Lower lobe of right lung (tissue), 2 donors: ENCODE measurements around the gene MATK. TPM values are rescaled to one million over a fixed set of nuclear protein-coding genes. Genes with fewer than 3 reads are reported as not detected.

ENCODE experiments used
- ATAC-seq, 2 donors: fragments of 200-7000 bp; cut with Tn5 transposase; one replicate each; pipeline ENCODE4 v1.9.1; 2020 to 2022; ENCODE audit warnings: mild to moderate bottlenecking in 2 of 2, moderate library complexity in 2 of 2
- DNase-seq: peaks from one replicate; pipeline ENCODE4 v3.0.0-alpha.2; 2020
- H3K27ac ChIP-seq: fragments of 200-600 bp; one replicate; pipeline ENCODE4 v1.8.0; 2022
- H3K27me3 ChIP-seq: fragments of 200-600 bp; one replicate; pipeline ENCODE4 v1.8.0; 2022; ENCODE audit warnings: low read depth
- H3K36me3 ChIP-seq: fragments of 200-600 bp; one replicate; pipeline ENCODE4 v1.8.0; 2022; ENCODE audit warnings: mild to moderate bottlenecking
- H3K4me1 ChIP-seq: fragments of 200-600 bp; one replicate; pipeline ENCODE4 v1.8.0; 2022
- H3K4me3 ChIP-seq: fragments of 200-600 bp; one replicate; pipeline ENCODE4 v1.8.0; 2022; ENCODE audit warnings: mild to moderate bottlenecking
- H3K9me3 ChIP-seq: fragments of 200-600 bp; one replicate; pipeline ENCODE4 v1.8.0; 2022
- intact Hi-C: fragments of 100-400 bp; cut with DNase I; formaldehyde crosslinking; loops from one replicate; pipeline ENCODE4 v1.11.0; 2022
- total RNA-seq: library from RNA; stranded (reverse); fragmentation: NEBNext Ultra II Directional; extraction: Animal tissue kit (Norgen Biotek cat#: 25700); gene quantifications from one replicate; pipeline ENCODE4 v1.2.1, GENCODE V29; 2021
- TF ChIP-seq, protein P1 (sequence below): fragments of 200-600 bp; IDR thresholded peaks from one replicate; pipeline ENCODE4 v1.8.0; 2022; ENCODE audit warnings: antibody characterized with exemption, mild to moderate bottlenecking
- donor health status: DM: no; HTN: yes; CAD: no; lungs with severe emphysema.

The MATK gene
- total RNA-seq, 1 donor from 2014 or later, result 11.3 TPM

DNA sequence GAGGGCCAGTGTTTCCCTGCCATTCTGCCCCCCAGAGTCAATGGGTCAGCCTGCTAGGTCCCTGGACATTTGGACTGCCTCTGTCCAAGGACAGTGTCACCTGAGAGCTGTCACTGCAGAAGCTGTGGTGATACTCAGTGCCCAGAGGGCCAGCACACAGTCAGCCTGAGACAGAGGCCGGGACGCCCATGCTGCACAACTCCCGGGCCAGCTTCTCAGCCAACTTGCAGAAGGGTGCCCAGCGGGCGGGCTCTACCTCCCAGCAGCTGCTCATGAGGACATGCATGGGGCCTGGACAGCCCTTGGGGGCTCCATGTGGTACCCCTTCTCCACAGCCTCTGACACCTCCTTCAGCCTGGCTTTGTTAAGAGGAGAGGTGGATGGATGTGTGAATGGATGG, 10.3 kb downstream of the MATK start:
- DNase-seq (no peak), ATAC-seq (no peak)
- Histone ChIP-seq H3K4me1 (no peaks in the 10 kb centered on the region), H3K27me3 (no peaks in the 10 kb centered on the region), H3K9me3 (peaks cover 2% of the 10 kb centered on the region), H3K4me3 (no peak overlapping the region), H3K36me3 (no peaks in the 10 kb centered on the region), H3K27ac (no peak overlapping the region)
- intact Hi-C loops, result no loop called here
- TF ChIP-seq, protein P1, sequence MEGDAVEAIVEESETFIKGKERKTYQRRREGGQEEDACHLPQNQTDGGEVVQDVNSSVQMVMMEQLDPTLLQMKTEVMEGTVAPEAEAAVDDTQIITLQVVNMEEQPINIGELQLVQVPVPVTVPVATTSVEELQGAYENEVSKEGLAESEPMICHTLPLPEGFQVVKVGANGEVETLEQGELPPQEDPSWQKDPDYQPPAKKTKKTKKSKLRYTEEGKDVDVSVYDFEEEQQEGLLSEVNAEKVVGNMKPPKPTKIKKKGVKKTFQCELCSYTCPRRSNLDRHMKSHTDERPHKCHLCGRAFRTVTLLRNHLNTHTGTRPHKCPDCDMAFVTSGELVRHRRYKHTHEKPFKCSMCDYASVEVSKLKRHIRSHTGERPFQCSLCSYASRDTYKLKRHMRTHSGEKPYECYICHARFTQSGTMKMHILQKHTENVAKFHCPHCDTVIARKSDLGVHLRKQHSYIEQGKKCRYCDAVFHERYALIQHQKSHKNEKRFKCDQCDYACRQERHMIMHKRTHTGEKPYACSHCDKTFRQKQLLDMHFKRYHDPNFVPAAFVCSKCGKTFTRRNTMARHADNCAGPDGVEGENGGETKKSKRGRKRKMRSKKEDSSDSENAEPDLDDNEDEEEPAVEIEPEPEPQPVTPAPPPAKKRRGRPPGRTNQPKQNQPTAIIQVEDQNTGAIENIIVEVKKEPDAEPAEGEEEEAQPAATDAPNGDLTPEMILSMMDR, result no peak

GRCh38 chr19:3775374-3775711, 10.8 kb downstream of the MATK start:
- ATAC-seq (no peak), DNase-seq (no peak)
- H3K36me3 ChIP-seq, result no peaks in the 10 kb centered on the region
- H3K27ac ChIP-seq, result no peak overlapping the region
- TF ChIP-seq, protein P1, result no peak
- no peaks in the 10 kb centered on the region for H3K27me3 ChIP-seq
- H3K4me1 ChIP-seq, result no peaks in the 10 kb centered on the region
- intact Hi-C loops, result no loop called here
- H3K9me3 ChIP-seq, result no peaks in the 10 kb centered on the region
- no peak overlapping the region for H3K4me3 ChIP-seq

DNA sequence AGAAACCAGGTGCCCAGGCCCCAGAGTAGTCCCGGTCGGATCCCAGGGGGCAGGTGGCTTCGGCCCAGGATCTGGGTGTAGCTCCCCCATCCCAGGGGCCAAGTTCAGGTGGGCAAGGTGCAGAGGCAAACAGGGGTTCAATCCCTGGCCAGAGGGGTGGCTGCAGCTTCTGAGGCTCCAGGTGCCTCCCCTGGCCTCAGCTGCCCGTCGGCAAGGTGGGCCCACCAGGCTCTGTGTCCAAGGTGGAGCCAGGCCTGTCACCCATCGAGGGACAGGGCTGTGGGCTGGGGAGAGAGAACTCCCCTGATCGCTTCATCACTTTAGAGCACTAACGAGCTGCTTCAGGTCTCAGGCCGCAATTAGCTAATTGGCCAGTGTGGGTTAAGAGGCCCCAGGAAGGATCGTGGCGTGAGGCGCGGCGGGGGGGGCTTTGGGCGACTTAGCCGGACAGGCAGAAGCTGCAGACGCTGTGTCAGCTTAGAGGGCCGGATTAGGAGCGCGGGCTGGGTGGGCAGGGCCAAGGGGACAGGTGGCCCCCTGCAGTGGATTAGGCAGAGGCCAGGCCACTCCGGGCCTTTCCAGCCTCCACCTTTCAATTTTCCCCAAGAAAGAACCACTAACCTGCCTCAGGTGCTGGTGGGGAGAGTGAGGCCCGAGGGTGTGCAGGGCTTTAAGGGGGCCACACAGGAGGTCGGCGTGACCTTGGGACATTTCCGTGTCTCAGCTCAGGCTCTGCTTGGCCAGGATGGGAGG, 11.4 kb downstream of the MATK start:
- H3K4me3 ChIP-seq, result no peak overlapping the region
- ATAC-seq, result no peak
- H3K4me1 ChIP-seq, result no peaks in the 10 kb centered on the region
- no peak overlapping the region for H3K27ac ChIP-seq
- no peaks in the 10 kb centered on the region for H3K36me3 ChIP-seq
- DNase-seq, result no peak
- TF ChIP-seq, protein P1, result no peak
- no peaks in the 10 kb centered on the region for H3K27me3 ChIP-seq
- H3K9me3 ChIP-seq, result no peaks in the 10 kb centered on the region
- intact Hi-C loops, result no loop called here

DNA sequence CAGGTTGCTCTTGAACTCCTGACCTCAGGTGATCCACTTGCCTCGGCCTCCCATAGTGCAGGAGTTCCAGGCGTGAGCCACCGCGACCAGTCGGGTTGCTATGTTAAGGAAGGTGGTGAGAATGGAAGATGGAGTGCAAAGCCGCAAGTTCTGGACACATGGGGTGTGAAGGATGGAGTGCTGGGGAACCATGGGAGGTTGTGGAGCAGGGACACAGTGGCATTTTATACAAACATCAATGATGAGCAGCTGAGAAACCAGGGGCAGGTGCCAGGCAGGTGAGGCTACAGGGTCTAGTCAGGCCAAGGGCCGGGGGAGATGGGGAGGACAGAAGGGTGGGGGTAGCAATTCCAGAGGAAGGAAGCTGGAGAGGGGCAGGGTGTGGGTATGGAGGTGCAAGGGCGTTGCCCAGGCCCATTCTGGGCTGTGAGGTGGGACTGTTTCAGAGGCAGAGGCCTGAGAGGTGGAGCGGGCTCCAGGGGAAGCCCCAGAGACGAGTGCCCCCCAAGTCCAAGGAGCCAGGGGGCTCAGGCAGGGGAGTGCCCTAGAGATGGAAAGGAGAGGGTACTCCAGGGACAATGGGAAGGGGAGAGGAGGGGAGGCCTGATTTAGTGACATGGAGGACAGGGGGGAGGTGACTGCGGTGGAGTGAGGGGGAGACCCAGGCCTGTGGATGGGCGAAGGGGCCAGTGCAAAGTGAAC, 12.2 kb downstream of the MATK start:
- intact Hi-C loops, result no loop called here
- Histone ChIP-seq H3K4me3 (no peak overlapping the region), H3K27me3 (no peaks in the 10 kb centered on the region), H3K9me3 (no peaks in the 10 kb centered on the region), H3K27ac (no peak overlapping the region), H3K36me3 (peaks cover 6% of the 10 kb centered on the region), H3K4me1 (no peaks in the 10 kb centered on the region)
- TF ChIP-seq, protein P1, result no peak
- no peak for DNase-seq
- no peak for ATAC-seq

DNA sequence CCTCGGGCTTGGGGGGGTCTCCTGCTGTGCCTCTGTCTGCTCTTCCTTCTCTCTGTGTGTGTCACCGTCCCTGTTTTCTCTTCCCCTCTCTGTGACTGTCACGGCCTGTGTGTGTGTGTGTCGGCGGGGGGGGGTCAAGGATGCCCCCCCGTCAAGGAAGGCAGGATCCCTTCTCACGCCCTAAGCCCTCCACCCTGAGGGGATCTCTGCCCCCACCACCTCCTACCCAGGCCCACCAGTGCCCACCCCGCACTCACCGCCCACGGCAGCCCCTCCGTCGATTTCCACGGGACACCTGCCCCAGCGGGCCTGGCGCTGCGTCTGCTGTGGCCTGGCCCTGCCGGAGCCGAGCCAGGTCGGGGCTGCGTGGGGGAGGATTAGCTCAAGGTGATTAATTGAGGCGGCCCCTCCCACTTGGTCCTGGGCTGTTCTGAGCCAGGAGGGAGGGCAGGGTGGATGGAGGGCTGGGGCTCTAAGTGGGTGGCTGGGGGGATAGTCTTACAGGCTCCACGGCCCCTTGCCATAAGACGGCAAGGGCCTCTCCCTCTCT, 14.2 kb downstream of the MATK start, which contains the start of gene RAX2:
Gene RAX2 (minus strand): TSS at position 323 of the 550 bp plus-strand sequence. CDS start 486 bp downstream, outside the sequence.
- intact Hi-C loops, result no loop called here
- Histone ChIP-seq H3K9me3 (no peaks in the 10 kb centered on the region), H3K27ac (no peak within 1 kb of the TSS), H3K36me3 (peaks cover 26% of the 10 kb centered on the region), H3K4me3 (no peak within 1 kb of the TSS), H3K27me3 (no peaks in the 10 kb centered on the region), H3K4me1 (no peaks in the 10 kb centered on the region)
- ATAC-seq (no peak), DNase-seq (no peak)
- TF ChIP-seq, protein P1, result no peak
